ENCODE measurements around the gene TRPM4.

GRCh38 chr19:49210108-49210900, 52.7 kb downstream of the TRPM4 start:
- TF ChIP-seq TAF1 (IDR thresholded peaks at IDR 0.05; ENCODE audit: borderline replicate concordance, low read depth, low read length) = no peak
- TF ChIP-seq CTCF (IDR thresholded peaks at IDR 0.05) = no peak
- TF ChIP-seq IRF3 (IDR thresholded peaks at IDR 0.05; ENCODE audit: low read depth, low read length) = no peak
- no peak for TF ChIP-seq MXI1 (IDR thresholded peaks at IDR 0.05; ENCODE audit: low read depth, low read length)
- TF ChIP-seq EP300 (IDR thresholded peaks at IDR 0.05; ENCODE audit: borderline replicate concordance in 1 of 2, low read depth in 1 of 2, low read length in 1 of 2) = no peak
- no peak for TF ChIP-seq NFIC (IDR thresholded peaks at IDR 0.05; ENCODE audit: borderline replicate concordance)
- no peak for TF ChIP-seq REST (IDR thresholded peaks at IDR 0.05; ENCODE audit: low read depth, low read length)
- TF ChIP-seq YY1 (IDR thresholded peaks at IDR 0.05; ENCODE audit: low read depth) = no peak
- no peak for TF ChIP-seq USF2 (IDR thresholded peaks at IDR 0.05; ENCODE audit: borderline replicate concordance, low read depth, low read length)
- TF ChIP-seq POLR2AphosphoS5 (IDR thresholded peaks at IDR 0.05; ENCODE audit: low read depth, low read length) = no peak
- no peak for TF ChIP-seq FOXM1 (IDR thresholded peaks at IDR 0.05; ENCODE audit: low read depth)
- no peak for TF ChIP-seq RAD21 (IDR thresholded peaks at IDR 0.05; ENCODE audit: low read length)
- no peak for TF ChIP-seq NRF1 (IDR thresholded peaks at IDR 0.05; ENCODE audit: low read depth, low read length)

All from SK-N-SH (cell line).